Adipose tissue (tissue), 3 donors: ENCODE results near the gene MAMLD1. TPM values are rescaled to one million over a fixed set of nuclear protein-coding genes. Genes with fewer than 3 reads are reported as not detected.

ENCODE experiments used
- H3K27ac ChIP-seq: one replicate; pipeline ENCODE4 v1.5.1; 2013; ENCODE audit warnings: low read depth, low read length
- WGBS, 3 donors: extraction: QIAGEN DNeasy Blood & Tissue Kit; methylation state at CpG; one replicate each; pipeline ENCODE4 v1.1.7; 2013; 5-methylcytosine and 5-hydroxymethylcytosine counted together
- polyA plus RNA-seq, 3 donors: library from polyadenylated mRNA; stranded (reverse); fragments of 200-250 nt; gene quantifications; one replicate each; pipeline ENCODE4 v1.2.3, GENCODE V29; 2013
- donor health status: healthy with polysubstance abuse.
- donor health status: Bipolar disorder and iron deficiency.
- donor health status: healthy.

Gene MAMLD1
- polyA plus RNA-seq, 3 donors: 2.8 to 10.0 (median 4.8) TPM

GRCh38 chrX:150438165-150438564, 75.0 kb downstream of the MAMLD1 start:
- 68 to 94% (median 84%) methylated on average over 2 of the region's 2 CpGs for WGBS, 3 donors
- no peak overlapping the region for H3K27ac ChIP-seq

- 40 to 82% (median 41%) methylated on average over 2 of the region's 2 CpGs for WGBS, 3 donors
- no peak overlapping the region for H3K27ac ChIP-seq
Measured at GRCh38 chrX:150446151-150446550, 83.0 kb downstream of the MAMLD1 start.

GRCh38 chrX:150446995-150447394, 83.9 kb downstream of the MAMLD1 start:
- H3K27ac ChIP-seq: no peak overlapping the region
- 43 to 58% (median 48%) methylated on average over 1 of the region's 1 CpG for WGBS, 3 donors

- WGBS, 3 donors: 66 to 92% (median 87%) methylated on average over 5 of the region's 5 CpGs
- no peak overlapping the region for H3K27ac ChIP-seq
Measured at GRCh38 chrX:150449313-150449712, 86.2 kb downstream of the MAMLD1 start.

- H3K27ac ChIP-seq: no peak overlapping the region
- 73 to 84% (median 76%) methylated on average over 5 of the region's 5 CpGs for WGBS, 3 donors
Measured at GRCh38 chrX:150450519-150451177, 87.5 kb downstream of the MAMLD1 start.

- H3K27ac ChIP-seq: no peak overlapping the region
- 79 to 94% (median 89%) methylated on average over 3 of the region's 3 CpGs for WGBS, 3 donors
Measured at GRCh38 chrX:150451953-150452352, 88.8 kb downstream of the MAMLD1 start.

- H3K27ac ChIP-seq: no peak overlapping the region
Measured at GRCh38 chrX:150454083-150454482, 91.0 kb downstream of the MAMLD1 start.

GRCh38 chrX:150454508-150455214, 91.5 kb downstream of the MAMLD1 start:
- no peak overlapping the region for H3K27ac ChIP-seq
- 65 to 93% (median 70%) methylated on average over 5 of the region's 5 CpGs for WGBS, 3 donors

GRCh38 chrX:150455215-150455608, 92.1 kb downstream of the MAMLD1 start:
- WGBS, 3 donors: 91 to 95% (median 93%) methylated on average over 3 of the region's 3 CpGs
- no peak overlapping the region for H3K27ac ChIP-seq

- 61 to 91% (median 72%) methylated on average over 6 of the region's 6 CpGs for WGBS, 3 donors
- no peak overlapping the region for H3K27ac ChIP-seq
Measured at GRCh38 chrX:150456466-150456865, 93.3 kb downstream of the MAMLD1 start.

- 90 to 100% (median 100%) methylated on average over 1 of the region's 1 CpG for WGBS, 3 donors
- H3K27ac ChIP-seq: no peak overlapping the region
Measured at GRCh38 chrX:150456941-150457340, 93.8 kb downstream of the MAMLD1 start.

- H3K27ac ChIP-seq: no peak overlapping the region
Measured at GRCh38 chrX:150459196-150459595, 96.1 kb downstream of the MAMLD1 start.

- WGBS, 3 donors: 90 to 100% (median 93%) methylated on average over 1 of the region's 1 CpG
Measured at GRCh38 chrX:150460063-150460462, 96.9 kb downstream of the MAMLD1 start.

GRCh38 chrX:150460781-150461180, 97.7 kb downstream of the MAMLD1 start:
- 83 to 100% (median 99%) methylated on average over 3 of the region's 3 CpGs for WGBS, 3 donors
- H3K27ac ChIP-seq: no peak overlapping the region

More at GRCh38 chrX:150460063-150460462, 96.9 kb downstream of the MAMLD1 start:
- no peak overlapping the region for H3K27ac ChIP-seq

GRCh38 chrX:150463566-150463965, 100.4 kb downstream of the MAMLD1 start:
- WGBS, 3 donors: 59 to 97% (median 83%) methylated on average over 1 of the region's 1 CpG
- H3K27ac ChIP-seq: no peak overlapping the region

- WGBS, 3 donors: 77 to 98% (median 97%) methylated on average over 6 of the region's 6 CpGs
- no peak overlapping the region for H3K27ac ChIP-seq
Measured at GRCh38 chrX:150464001-150464400, 100.9 kb downstream of the MAMLD1 start.

- 58 to 89% (median 78%) methylated on average over 5 of the region's 5 CpGs for WGBS, 3 donors
- no peak overlapping the region for H3K27ac ChIP-seq
Measured at GRCh38 chrX:150465326-150465725, 102.2 kb downstream of the MAMLD1 start.

GRCh38 chrX:150465881-150466775, 103.0 kb downstream of the MAMLD1 start:
- H3K27ac ChIP-seq: no peak overlapping the region
- 82 to 95% (median 91%) methylated on average over 15 of the region's 15 CpGs for WGBS, 3 donors

- 84 to 98% (median 92%) methylated on average over 4 of the region's 4 CpGs for WGBS, 3 donors
- H3K27ac ChIP-seq: no peak overlapping the region
Measured at GRCh38 chrX:150472306-150472705, 109.2 kb downstream of the MAMLD1 start.
